Sigmoid colon (tissue), 7 donors: ENCODE measurements around the gene IDI2. TPM values are rescaled to one million over a fixed set of nuclear protein-coding genes. Genes with fewer than 3 reads are reported as not detected.
"Not testable (repeated sequence)": the region's sequence is repeated elsewhere in the genome, so short reads cannot be mapped to it uniquely, and the experiment has no call there.

ENCODE experiments used
- DNase-seq: peaks from one replicate; pipeline ENCODE4 v3.0.0-alpha.2; 2019
- H3K27ac ChIP-seq, 4 donors: fragments of 200-600 bp; sonication (generic); one replicate each; pipeline ENCODE4 v1.5.1; 2016 to 2019; ENCODE audit warnings: mild to moderate bottlenecking in 1 of 4
- H3K27me3 ChIP-seq, 3 donors: fragments of 200-600 bp; sonication (generic); one replicate each; pipeline ENCODE4 v1.5.1; 2019; ENCODE audit warnings: mild to moderate bottlenecking in 1 of 3
- H3K36me3 ChIP-seq, 4 donors: fragments of 200-600 bp; sonication (generic); one replicate each; pipeline ENCODE4 v1.5.1; 2016 to 2019
- H3K4me1 ChIP-seq, 4 donors: fragments of 200-600 bp; sonication (generic); one replicate each; pipeline ENCODE4 v1.5.1; 2017 to 2019
- H3K4me3 ChIP-seq, 4 donors: fragments of 200-600 bp; sonication (generic); one replicate each; pipeline ENCODE4 v1.5.1; 2017 to 2019; ENCODE audit warnings: mild to moderate bottlenecking in 2 of 4, moderate library complexity in 1 of 4
- H3K9me3 ChIP-seq, 4 donors: fragments of 200-600 bp in 3 of 4; sonication (generic) in 3 of 4; one replicate each; pipeline versions ENCODE4 v1.5.1 to v1.6.1; 2013 to 2019
- CTCF ChIP-seq, 4 experiments: fragments of 450-650 bp in 3 of 4; fragments of 200-600 bp in 1 of 4; IDR thresholded peaks; one replicate each; pipeline ENCODE4 v1.5.1; 2016 to 2019; ENCODE audit warnings: antibody characterized with exemption in 4 of 4, mild to moderate bottlenecking in 3 of 4, moderate library complexity in 2 of 4
- EP300 ChIP-seq, 4 donors: sonication (generic); formaldehyde crosslinking; IDR thresholded peaks; one replicate each; pipeline ENCODE4 v1.6.1; 2017; ENCODE audit warnings: antibody characterized with exemption in 4 of 4
- POLR2A ChIP-seq, 2 donors: fragments of 450-650 bp; IDR thresholded peaks; one replicate each; pipeline ENCODE4 v1.6.1; 2016; ENCODE audit warnings: antibody characterized with exemption in 2 of 2, mild to moderate bottlenecking in 2 of 2, moderate library complexity in 2 of 2
- POLR2AphosphoS5 ChIP-seq, 4 donors: sonication (generic); formaldehyde crosslinking; IDR thresholded peaks; one replicate each; pipeline ENCODE4 v1.6.1; 2017; ENCODE audit warnings: antibody characterized with exemption in 4 of 4
- WGBS, 2 donors: extraction: QIAGEN DNeasy Blood & Tissue Kit; methylation state at CpG; one replicate each; pipeline ENCODE4 v1.1.7; 2013; 5-methylcytosine and 5-hydroxymethylcytosine counted together
- intact Hi-C: fragments of 100-400 bp; cut with DNase I; formaldehyde crosslinking; loops from one replicate; pipeline ENCODE4 v1.15.1; 2023
- polyA plus RNA-seq, 3 donors: library from polyadenylated mRNA; stranded (reverse); fragments of 200-250 nt; gene quantifications; one replicate each; pipeline ENCODE4 v1.2.3, GENCODE V29; 2013
- total RNA-seq, 4 donors: library from RNA; depleted of rRNA; stranded (reverse); fragments of >200 nt; gene quantifications; one replicate each; pipeline ENCODE4 v1.1.0, GENCODE V29; 2016
- donor health status: healthy with polysubstance abuse.
- donor health status: Bipolar disorder and iron deficiency.
- donor health status: healthy.

Gene IDI2
- total and polyA plus RNA-seq, 7 donors, result not detected

GRCh38 chr10:1040133-1040532 is 14.5 kb upstream of the IDI2 start:
- H3K4me1 ChIP-seq, result peaks cover 0 to 7% (median 0%) of the 10 kb centered on the region in 4 donors
- TF ChIP-seq CTCF (IDR thresholded peaks at IDR 0.05) (no peak), POLR2A (IDR thresholded peaks at IDR 0.05) (no peak), EP300 (IDR thresholded peaks at IDR 0.05) (no peak), POLR2AphosphoS5 (IDR thresholded peaks at IDR 0.05) (no peak)
- peaks cover 0 to 61% (median 4%) of the 10 kb centered on the region in 4 donors for H3K36me3 ChIP-seq
- H3K9me3 ChIP-seq, result no peaks in the 10 kb centered on the region
- H3K4me3 ChIP-seq, result no peak overlapping the region
- no peaks in the 10 kb centered on the region for H3K27me3 ChIP-seq
- 90 to 92% methylated on average over 3 of the region's 3 CpGs for WGBS, 2 donors
- intact Hi-C loops, result no loop called here
- no peak overlapping the region for H3K27ac ChIP-seq
- DNase-seq, result no peak

- H3K27me3 ChIP-seq, H3K4me1 ChIP-seq, DNase-seq, intact Hi-C loops, H3K9me3 ChIP-seq, H3K4me3 ChIP-seq, H3K27ac ChIP-seq: not testable (repeated sequence)
- peaks cover 0 to 60% (median 4%) of the 10 kb centered on the region in 4 donors for H3K36me3 ChIP-seq
- WGBS, 2 donors, result 91 to 94% methylated on average over 15 of the region's 20 CpGs
Observed at GRCh38 chr10:1038769-1039168, 13.1 kb upstream of the IDI2 start.

GRCh38 chr10:1037098-1037497 is 11.4 kb upstream of the IDI2 start:
- 93 to 95% methylated on average over 11 of the region's 11 CpGs for WGBS, 2 donors
- H3K27ac ChIP-seq, result no peak overlapping the region
- TF ChIP-seq POLR2A (IDR thresholded peaks at IDR 0.05) (no peak), CTCF (IDR thresholded peaks at IDR 0.05) (no peak), POLR2AphosphoS5 (IDR thresholded peaks at IDR 0.05) (no peak), EP300 (IDR thresholded peaks at IDR 0.05) (no peak)
- H3K36me3 ChIP-seq, result peaks cover 0 to 43% (median 4%) of the 10 kb centered on the region in 4 donors
- H3K4me3 ChIP-seq, result no peak overlapping the region
- H3K27me3 ChIP-seq, result no peaks in the 10 kb centered on the region
- intact Hi-C loops, result no loop called here
- no peaks in the 10 kb centered on the region for H3K4me1 ChIP-seq
- H3K9me3 ChIP-seq, result no peaks in the 10 kb centered on the region
- no peak for DNase-seq

- Histone ChIP-seq H3K27ac (no peak overlapping the region), H3K36me3 (peaks cover 0 to 36% (median under 1%) of the 10 kb centered on the region in 4 donors), H3K27me3 (no peaks in the 10 kb centered on the region), H3K9me3 (no peaks in the 10 kb centered on the region), H3K4me3 (no peak overlapping the region), H3K4me1 (no peaks in the 10 kb centered on the region)
- TF ChIP-seq POLR2AphosphoS5 (IDR thresholded peaks at IDR 0.05), result no peak
- no peak for TF ChIP-seq POLR2A (IDR thresholded peaks at IDR 0.05)
- no peak for TF ChIP-seq CTCF (IDR thresholded peaks at IDR 0.05)
- TF ChIP-seq EP300 (IDR thresholded peaks at IDR 0.05), result no peak
- no peak for DNase-seq
- 78 to 81% methylated on average over 14 of the region's 14 CpGs for WGBS, 2 donors
- intact Hi-C loops, result no loop called here
Observed at GRCh38 chr10:1036341-1036791, 10.7 kb upstream of the IDI2 start.

GRCh38 chr10:1035201-1035600 is 9.5 kb upstream of the IDI2 start:
- H3K4me1 ChIP-seq, result no peaks in the 10 kb centered on the region
- H3K27me3 ChIP-seq, result no peaks in the 10 kb centered on the region
- H3K9me3 ChIP-seq, result no peaks in the 10 kb centered on the region
- no peak overlapping the region for H3K4me3 ChIP-seq
- intact Hi-C loops, result no loop called here
- DNase-seq, result no peak
- 89 to 92% methylated on average over 6 of the region's 6 CpGs for WGBS, 2 donors
- no peak for TF ChIP-seq POLR2A (IDR thresholded peaks at IDR 0.05)
- H3K27ac ChIP-seq, result peak overlapping the region in 2 of 4 donors; percentile 42 to 55
- H3K36me3 ChIP-seq, result peaks cover 0 to 25% (median 0%) of the 10 kb centered on the region in 4 donors

- H3K4me1 ChIP-seq, result no peaks in the 10 kb centered on the region
- peak overlapping the region in 2 of 4 donors; percentile 42 to 55 for H3K27ac ChIP-seq
- no peak overlapping the region for H3K4me3 ChIP-seq
- H3K36me3 ChIP-seq, result peaks cover 0 to 20% (median 0%) of the 10 kb centered on the region in 4 donors
- intact Hi-C loops, result no loop called here
- H3K27me3 ChIP-seq, result no peaks in the 10 kb centered on the region
- 84 to 91% methylated on average over 3 of the region's 3 CpGs for WGBS, 2 donors
- no peaks in the 10 kb centered on the region for H3K9me3 ChIP-seq
- DNase-seq, result no peak
- TF ChIP-seq EP300 (IDR thresholded peaks at IDR 0.05), result no peak
- TF ChIP-seq POLR2AphosphoS5 (IDR thresholded peaks at IDR 0.05), result no peak
- no peak for TF ChIP-seq POLR2A (IDR thresholded peaks at IDR 0.05)
- no peak for TF ChIP-seq CTCF (IDR thresholded peaks at IDR 0.05)
Observed at GRCh38 chr10:1034758-1035157, 9.1 kb upstream of the IDI2 start.
